Transverse colon (tissue), 4 donors: Measurements from ENCODE around the gene ZHX3.

Experiments
- CTCF ChIP-seq, 5 experiments: fragments of 200-600 bp in 3 of 5; fragments of 450-650 bp in 2 of 5; sonication (generic) in 3 of 5; IDR thresholded peaks; 1 replicate in 2 of 5; 2 replicates in 3 of 5; pipeline ENCODE4 v1.5.1; 2016 to 2017; ENCODE audit warnings: antibody characterized with exemption in 5 of 5, inconsistent platforms in 3 of 5, mild to moderate bottlenecking in 2 of 5, moderate library complexity in 1 of 5
- POLR2AphosphoS5 ChIP-seq, 3 donors: sonication (generic); formaldehyde crosslinking; IDR thresholded peaks; one replicate each; pipeline ENCODE4 v1.6.1; 2016; ENCODE audit warnings: antibody characterized with exemption in 3 of 3

- no peak for TF ChIP-seq CTCF (IDR thresholded peaks at IDR 0.05)
- no peak for TF ChIP-seq POLR2AphosphoS5 (IDR thresholded peaks at IDR 0.05)
These were observed 31.2 kb downstream of the ZHX3 start for GRCh38 chr20:41286240-41286851.
